ENCODE data around the gene TENM3.

The TENM3 gene

GRCh38 chr4:182212211-182212761 is 30.9 kb upstream of the TENM3 start:
- Histone ChIP-seq H3K27ac (ENCODE audit: low read depth, low read length) (no peak overlapping the region), H2AFZ (ENCODE audit: low read length, unreplicated experiment) (no peak overlapping the region), H3K79me2 (ENCODE audit: control insufficient read depth, insufficient read depth, low read length, unreplicated experiment) (peaks cover 8% of the 10 kb centered on the region), H3K36me3 (ENCODE audit: insufficient read depth, low read length) (no peaks in the 10 kb centered on the region), H3K4me1 (ENCODE audit: control insufficient read depth, insufficient read depth, low read length, unreplicated experiment) (peaks cover 20% of the 10 kb centered on the region), H3K27me3 (ENCODE audit: insufficient read depth, low read length) (no peaks in the 10 kb centered on the region), H3K4me3 (ENCODE audit: low read depth, low read length) (no peak overlapping the region)

- Histone ChIP-seq H3K4me3 (ENCODE audit: low read depth, low read length) (no peak overlapping the region), H3K27ac (ENCODE audit: low read depth, low read length) (no peak overlapping the region), H3K79me2 (ENCODE audit: control insufficient read depth, insufficient read depth, low read length, unreplicated experiment) (peaks cover 8% of the 10 kb centered on the region), H3K36me3 (ENCODE audit: insufficient read depth, low read length) (no peaks in the 10 kb centered on the region), H3K4me1 (ENCODE audit: control insufficient read depth, insufficient read depth, low read length, unreplicated experiment) (peaks cover 15% of the 10 kb centered on the region), H3K27me3 (ENCODE audit: insufficient read depth, low read length) (no peaks in the 10 kb centered on the region), H2AFZ (ENCODE audit: low read length, unreplicated experiment) (no peak overlapping the region)
Observed at GRCh38 chr4:182213004-182213403, 30.2 kb upstream of the TENM3 start.

DNA sequence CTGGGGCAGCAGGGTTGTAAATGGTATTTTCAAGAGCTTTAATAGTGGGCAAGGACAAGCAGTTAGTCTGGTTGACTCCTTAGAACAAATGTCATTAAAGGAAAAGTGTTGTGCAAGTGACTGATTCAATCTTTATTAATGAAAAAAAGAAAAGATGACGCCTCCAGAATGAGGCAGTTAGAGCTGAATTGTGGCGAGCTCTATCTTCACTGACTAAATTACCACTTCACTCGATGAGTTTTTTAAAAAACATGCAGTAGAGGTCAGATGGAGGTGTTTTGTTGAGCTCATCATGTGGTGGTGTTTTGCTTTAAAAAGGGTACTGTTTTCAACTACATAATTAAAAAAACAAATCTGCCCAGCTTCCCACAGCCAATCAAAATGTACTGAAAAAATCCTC is 28.1 kb upstream of the TENM3 start:
- Histone ChIP-seq H2AFZ (ENCODE audit: low read length, unreplicated experiment) (no peak overlapping the region), H3K27me3 (ENCODE audit: insufficient read depth, low read length) (no peaks in the 10 kb centered on the region), H3K4me3 (ENCODE audit: low read depth, low read length) (no peak overlapping the region), H3K4me1 (ENCODE audit: control insufficient read depth, insufficient read depth, low read length, unreplicated experiment) (peaks cover 16% of the 10 kb centered on the region), H3K79me2 (ENCODE audit: control insufficient read depth, insufficient read depth, low read length, unreplicated experiment) (no peaks in the 10 kb centered on the region), H3K36me3 (ENCODE audit: insufficient read depth, low read length) (no peaks in the 10 kb centered on the region), H3K27ac (ENCODE audit: low read depth, low read length) (no peak overlapping the region)

GRCh38 chr4:182216005-182216404 is 27.2 kb upstream of the TENM3 start:
- no peaks in the 10 kb centered on the region for H3K36me3 ChIP-seq (ENCODE audit: insufficient read depth, low read length)
- H3K79me2 ChIP-seq (ENCODE audit: control insufficient read depth, insufficient read depth, low read length, unreplicated experiment): no peaks in the 10 kb centered on the region

DNA sequence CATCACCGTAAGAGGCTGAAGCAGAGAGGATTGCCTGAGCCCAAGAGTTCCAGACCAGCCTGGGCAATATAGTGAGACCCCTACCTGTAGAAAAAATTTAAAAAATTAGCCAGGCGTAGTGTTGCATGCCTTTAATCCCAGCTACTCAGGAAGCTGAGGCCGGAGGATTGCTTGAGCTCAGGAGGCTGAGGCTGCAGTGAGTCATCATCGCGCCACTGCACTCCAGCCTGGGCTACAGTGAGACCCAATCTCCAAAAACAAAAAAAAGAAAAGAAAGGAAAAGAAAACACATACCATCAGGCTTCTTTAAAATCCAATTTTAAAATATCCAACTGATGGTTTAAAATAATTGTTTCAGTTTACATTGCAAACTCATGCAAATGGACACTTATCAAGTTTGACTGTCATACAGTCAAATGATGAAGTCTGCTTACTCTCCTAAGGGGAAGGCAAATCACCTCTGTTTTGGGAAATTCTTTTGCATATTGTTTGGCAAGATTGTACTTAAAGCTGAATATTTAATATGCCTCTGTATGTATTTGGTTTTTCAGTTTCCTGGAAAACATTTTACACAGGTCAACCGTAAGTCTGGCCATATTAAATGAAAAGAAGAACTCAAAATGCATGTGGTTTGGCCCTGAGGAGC is 23.7 kb upstream of the TENM3 start:
- Histone ChIP-seq H3K36me3 (ENCODE audit: insufficient read depth, low read length) (no peaks in the 10 kb centered on the region), H3K4me1 (ENCODE audit: control insufficient read depth, insufficient read depth, low read length, unreplicated experiment) (peaks cover 7% of the 10 kb centered on the region), H3K27me3 (ENCODE audit: insufficient read depth, low read length) (no peaks in the 10 kb centered on the region), H3K27ac (ENCODE audit: low read depth, low read length) (no peak overlapping the region), H2AFZ (ENCODE audit: low read length, unreplicated experiment) (no peak overlapping the region), H3K79me2 (ENCODE audit: control insufficient read depth, insufficient read depth, low read length, unreplicated experiment) (no peaks in the 10 kb centered on the region), H3K4me3 (ENCODE audit: low read depth, low read length) (no peak overlapping the region)

More at GRCh38 chr4:182216005-182216404, 27.2 kb upstream of the TENM3 start:
- Histone ChIP-seq H3K4me3 (ENCODE audit: low read depth, low read length) (no peak overlapping the region), H3K27me3 (ENCODE audit: insufficient read depth, low read length) (no peaks in the 10 kb centered on the region), H3K27ac (ENCODE audit: low read depth, low read length) (no peak overlapping the region), H2AFZ (ENCODE audit: low read length, unreplicated experiment) (no peak overlapping the region), H3K4me1 (ENCODE audit: control insufficient read depth, insufficient read depth, low read length, unreplicated experiment) (peaks cover 16% of the 10 kb centered on the region)

DNA sequence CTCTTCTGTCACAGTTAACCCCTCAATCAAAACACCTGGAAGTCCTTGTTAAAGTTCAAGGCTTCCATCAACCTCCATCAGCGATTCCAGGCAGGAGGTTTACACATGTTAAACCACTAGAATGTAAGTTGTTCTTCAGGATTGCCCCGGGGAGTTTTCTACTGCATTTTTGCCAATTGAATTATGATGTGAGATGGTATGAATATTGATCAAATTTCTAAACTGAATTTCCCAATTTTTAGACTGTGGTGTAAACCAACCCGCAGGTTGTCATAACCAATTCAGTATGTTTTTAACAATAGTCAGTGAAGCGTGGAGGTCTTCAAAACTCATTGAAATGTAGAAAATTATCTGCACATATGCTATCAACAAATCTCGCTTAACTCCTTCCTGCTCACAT is 21.2 kb upstream of the TENM3 start:
- no peaks in the 10 kb centered on the region for H3K79me2 ChIP-seq (ENCODE audit: control insufficient read depth, insufficient read depth, low read length, unreplicated experiment)
- H3K4me1 ChIP-seq (ENCODE audit: control insufficient read depth, insufficient read depth, low read length, unreplicated experiment): peaks cover 7% of the 10 kb centered on the region
- no peak overlapping the region for H3K27ac ChIP-seq (ENCODE audit: low read depth, low read length)
- no peaks in the 10 kb centered on the region for H3K36me3 ChIP-seq (ENCODE audit: insufficient read depth, low read length)
- H3K27me3 ChIP-seq (ENCODE audit: insufficient read depth, low read length): no peaks in the 10 kb centered on the region
- no peak overlapping the region for H3K4me3 ChIP-seq (ENCODE audit: low read depth, low read length)
- H2AFZ ChIP-seq (ENCODE audit: low read length, unreplicated experiment): no peak overlapping the region

DNA sequence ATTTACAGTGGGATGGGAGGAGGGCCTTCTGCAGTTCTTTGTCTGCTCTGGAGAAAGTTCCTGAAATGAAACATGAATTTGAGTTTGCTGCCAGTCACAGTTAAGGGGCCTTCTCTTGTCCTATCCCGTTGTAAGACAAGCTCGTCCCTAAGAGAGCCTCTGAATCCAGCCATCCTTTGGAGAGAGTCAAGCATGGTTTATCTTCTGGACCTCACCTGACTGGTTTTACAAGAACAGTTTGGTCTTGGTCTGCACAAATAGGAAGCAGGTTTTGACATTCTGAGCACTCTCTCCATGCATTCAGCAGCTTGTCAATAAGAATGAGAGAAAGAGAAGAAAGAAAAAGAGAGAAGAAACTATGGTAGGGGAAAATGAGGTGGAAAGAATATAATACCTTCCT is 20.4 kb upstream of the TENM3 start:
- no peaks in the 10 kb centered on the region for H3K79me2 ChIP-seq (ENCODE audit: control insufficient read depth, insufficient read depth, low read length, unreplicated experiment)
- H3K27me3 ChIP-seq (ENCODE audit: insufficient read depth, low read length): no peaks in the 10 kb centered on the region
- no peak overlapping the region for H3K4me3 ChIP-seq (ENCODE audit: low read depth, low read length)
- no peak overlapping the region for H2AFZ ChIP-seq (ENCODE audit: low read length, unreplicated experiment)
- no peak overlapping the region for H3K27ac ChIP-seq (ENCODE audit: low read depth, low read length)
- peaks cover 7% of the 10 kb centered on the region for H3K4me1 ChIP-seq (ENCODE audit: control insufficient read depth, insufficient read depth, low read length, unreplicated experiment)
- no peaks in the 10 kb centered on the region for H3K36me3 ChIP-seq (ENCODE audit: insufficient read depth, low read length)

- Histone ChIP-seq H3K4me1 (ENCODE audit: control insufficient read depth, insufficient read depth, low read length, unreplicated experiment) (peaks cover 7% of the 10 kb centered on the region), H3K27ac (ENCODE audit: low read depth, low read length) (no peak overlapping the region), H3K79me2 (ENCODE audit: control insufficient read depth, insufficient read depth, low read length, unreplicated experiment) (no peaks in the 10 kb centered on the region), H2AFZ (ENCODE audit: low read length, unreplicated experiment) (no peak overlapping the region), H3K4me3 (ENCODE audit: low read depth, low read length) (no peak overlapping the region), H3K27me3 (ENCODE audit: insufficient read depth, low read length) (no peaks in the 10 kb centered on the region), H3K36me3 (ENCODE audit: insufficient read depth, low read length) (no peaks in the 10 kb centered on the region)
Observed at GRCh38 chr4:182223708-182224107, 19.5 kb upstream of the TENM3 start.

- H3K36me3 ChIP-seq (ENCODE audit: insufficient read depth, low read length): no peaks in the 10 kb centered on the region
- no peak overlapping the region for H3K4me3 ChIP-seq (ENCODE audit: low read depth, low read length)
- peaks cover 4% of the 10 kb centered on the region for H3K4me1 ChIP-seq (ENCODE audit: control insufficient read depth, insufficient read depth, low read length, unreplicated experiment)
- no peaks in the 10 kb centered on the region for H3K79me2 ChIP-seq (ENCODE audit: control insufficient read depth, insufficient read depth, low read length, unreplicated experiment)
- no peak overlapping the region for H2AFZ ChIP-seq (ENCODE audit: low read length, unreplicated experiment)
- H3K27me3 ChIP-seq (ENCODE audit: insufficient read depth, low read length): no peaks in the 10 kb centered on the region
- no peak overlapping the region for H3K27ac ChIP-seq (ENCODE audit: low read depth, low read length)
Observed at GRCh38 chr4:182224192-182224850, 18.9 kb upstream of the TENM3 start.

GRCh38 chr4:182225257-182225852 is 17.8 kb upstream of the TENM3 start:
- Histone ChIP-seq H3K36me3 (ENCODE audit: insufficient read depth, low read length) (no peaks in the 10 kb centered on the region), H2AFZ (ENCODE audit: low read length, unreplicated experiment) (no peak overlapping the region), H3K79me2 (ENCODE audit: control insufficient read depth, insufficient read depth, low read length, unreplicated experiment) (no peaks in the 10 kb centered on the region), H3K27me3 (ENCODE audit: insufficient read depth, low read length) (no peaks in the 10 kb centered on the region), H3K27ac (ENCODE audit: low read depth, low read length) (no peak overlapping the region), H3K4me3 (ENCODE audit: low read depth, low read length) (no peak overlapping the region), H3K4me1 (ENCODE audit: control insufficient read depth, insufficient read depth, low read length, unreplicated experiment) (no peaks in the 10 kb centered on the region)

GRCh38 chr4:182227611-182228010 is 15.6 kb upstream of the TENM3 start:
- no peak overlapping the region for H2AFZ ChIP-seq (ENCODE audit: low read length, unreplicated experiment)
- peaks cover 12% of the 10 kb centered on the region for H3K4me1 ChIP-seq (ENCODE audit: control insufficient read depth, insufficient read depth, low read length, unreplicated experiment)
- no peaks in the 10 kb centered on the region for H3K36me3 ChIP-seq (ENCODE audit: insufficient read depth, low read length)

More at GRCh38 chr4:182227611-182228010, 15.6 kb upstream of the TENM3 start:
- H3K27ac ChIP-seq (ENCODE audit: low read depth, low read length): no peak overlapping the region
- no peaks in the 10 kb centered on the region for H3K79me2 ChIP-seq (ENCODE audit: control insufficient read depth, insufficient read depth, low read length, unreplicated experiment)
- H3K27me3 ChIP-seq (ENCODE audit: insufficient read depth, low read length): no peaks in the 10 kb centered on the region
- H3K4me3 ChIP-seq (ENCODE audit: low read depth, low read length): no peak overlapping the region
